Neural cell (in vitro differentiated cells): Measurements from ENCODE around the gene PDCD5. TPM values are rescaled to one million over a fixed set of nuclear protein-coding genes. Genes with fewer than 3 reads are reported as not detected.

ENCODE experiments used
- H2AFZ ChIP-seq: fragments of 200-600, 300-800 bp; sonication (generic), shearing (Covaris generic); 2 replicates; pipeline ENCODE4 v1.6.0; 2014; ENCODE audit warnings: low read depth, mild to moderate bottlenecking, antibody characterized with exemption, low read length, moderate library complexity
- H3F3A ChIP-seq: fragments of 200-600 bp; shearing (Covaris generic); 2 replicates; pipeline ENCODE4 v1.6.1; 2016; ENCODE audit warnings: mild to moderate bottlenecking, moderate library complexity, mixed read lengths, antibody characterized with exemption, low read length; ENCODE audit not compliant: insufficient read depth, poor library complexity, severe bottlenecking
- H3K27ac ChIP-seq: fragments of 200-600, 300-800 bp; sonication (generic), shearing (Covaris generic); 2 replicates; pipeline ENCODE4 v1.5.1; 2014; ENCODE audit warnings: mild to moderate bottlenecking, low read length, moderate library complexity
- H3K27me3 ChIP-seq: fragments of 300-800, 200-600 bp; sonication (generic), shearing (Covaris generic); 2 replicates; pipeline ENCODE4 v1.6.0; 2014; ENCODE audit warnings: mild to moderate bottlenecking, low read depth, low read length, moderate library complexity; ENCODE audit not compliant: insufficient read depth
- H3K36me3 ChIP-seq: fragments of 300-800, 200-600 bp; sonication (generic), shearing (Covaris generic); 2 replicates; pipeline ENCODE4 v1.5.1; 2014; ENCODE audit warnings: mild to moderate bottlenecking, antibody characterized with exemption, low read length, moderate library complexity; ENCODE audit not compliant: insufficient read depth
- H3K4me2 ChIP-seq: fragments of 300-800, 200-600 bp; sonication (generic), shearing (Covaris generic); 2 replicates; pipeline ENCODE4 v1.6.0; 2014; ENCODE audit warnings: mild to moderate bottlenecking, low read length
- H3K4me3 ChIP-seq: fragments of 300-800, 200-600 bp; sonication (generic), shearing (Covaris generic); 2 replicates; pipeline ENCODE4 v1.5.1; 2014; ENCODE audit warnings: mild to moderate bottlenecking, low read length, moderate library complexity
- H3K79me2 ChIP-seq: fragments of 200-600 bp; shearing (Covaris generic); replicated peaks from 2 replicates; pipeline ENCODE4 v1.6.0; 2014; ENCODE audit warnings: mild to moderate bottlenecking, low read length, moderate library complexity; ENCODE audit not compliant: insufficient read depth
- H3K9ac ChIP-seq: fragments of 300-800, 200-600 bp; sonication (generic), shearing (Covaris generic); 2 replicates; pipeline ENCODE4 v1.6.1; 2016; ENCODE audit warnings: mild to moderate bottlenecking, low read length, mixed read lengths
- H3K9me2 ChIP-seq: fragments of 200-600 bp; shearing (Covaris generic); 2 replicates; pipeline ENCODE4 v1.6.1; 2016; ENCODE audit warnings: mild to moderate bottlenecking, low read length, mixed read lengths; ENCODE audit not compliant: insufficient read depth
- H3K9me3 ChIP-seq: fragments of 200-600, 300-800 bp; sonication (generic), shearing (Covaris generic); 2 replicates; pipeline ENCODE4 v1.6.1; 2016; ENCODE audit warnings: mild to moderate bottlenecking, mixed run types, low read length, moderate library complexity, mixed read lengths
- H4K20me1 ChIP-seq: fragments of 200-600 bp; shearing (Covaris generic); 2 replicates; pipeline ENCODE4 v1.6.1; 2016; ENCODE audit warnings: mild to moderate bottlenecking, mixed run types; ENCODE audit not compliant: insufficient read depth
- CTCF ChIP-seq: fragments of 450-650 bp; IDR thresholded peaks from 2 replicates; pipeline ENCODE4 v1.5.1; 2014; ENCODE audit warnings: antibody characterized with exemption, mild to moderate bottlenecking, moderate library complexity; ENCODE audit not compliant: poor library complexity, severe bottlenecking
- EP300 ChIP-seq: fragments of 450-650 bp; conservative IDR thresholded peaks from 2 replicates; pipeline ENCODE4 v1.6.1; 2014; ENCODE audit warnings: antibody characterized with exemption, mild to moderate bottlenecking, moderate library complexity; ENCODE audit not compliant: poor library complexity, severe bottlenecking
- EZH2 ChIP-seq: fragments of 200-600, 300-800 bp; shearing (Covaris generic), sonication (generic); IDR thresholded peaks from 2 replicates; pipeline ENCODE4 v1.6.1; 2014; ENCODE audit warnings: antibody characterized with exemption, low read length, borderline replicate concordance, mild to moderate bottlenecking; ENCODE audit not compliant: insufficient read depth, poor library complexity, severe bottlenecking
- MXI1 ChIP-seq: fragments of 450-650 bp; conservative IDR thresholded peaks from 2 replicates; pipeline ENCODE4 v1.6.1; 2014; ENCODE audit warnings: antibody characterized with exemption, mild to moderate bottlenecking; ENCODE audit not compliant: poor library complexity, severe bottlenecking
- POLR2AphosphoS5 ChIP-seq: IDR thresholded peaks from 2 replicates; pipeline ENCODE4 v1.6.1; 2012
- RAD21 ChIP-seq: fragments of 450-650 bp; conservative IDR thresholded peaks from 2 replicates; pipeline ENCODE4 v1.6.1; 2014; ENCODE audit warnings: antibody characterized with exemption, mild to moderate bottlenecking, moderate library complexity
- SMC3 ChIP-seq: fragments of 450-650 bp; conservative IDR thresholded peaks from 2 replicates; pipeline ENCODE4 v1.6.1; 2014; ENCODE audit warnings: antibody characterized with exemption, mild to moderate bottlenecking, moderate library complexity; ENCODE audit not compliant: poor library complexity
- TAF1 ChIP-seq: IDR thresholded peaks from 2 replicates; pipeline ENCODE4 v1.6.1; 2012; ENCODE audit warnings: low read depth
- polyA plus RNA-seq: library from polyadenylated mRNA; depleted of rRNA; stranded (reverse); fragments of >200 nt; gene quantifications from 2 replicates; pipeline ENCODE4 v1.2.3, GENCODE V29; 2014
- TF ChIP-seq, protein P1 (sequence below): IDR thresholded peaks from 2 replicates; pipeline ENCODE4 v1.6.1; 2012; ENCODE audit warnings: borderline replicate concordance

Gene PDCD5
- polyA plus RNA-seq, 1 donor from 2014 or later, result 189 TPM

GRCh38 chr19:32603961-32604360 is 23.0 kb downstream of the PDCD5 start:
- no peaks in the 10 kb centered on the region for H3K9me3 ChIP-seq
- no peaks in the 10 kb centered on the region for H3K9me2 ChIP-seq
- no peaks in the 10 kb centered on the region for H4K20me1 ChIP-seq
- TF ChIP-seq SMC3, result no peak
- TF ChIP-seq MXI1, result no peak
- TF ChIP-seq CTCF, result no peak
- H2AFZ ChIP-seq, result no peak overlapping the region
- H3K79me2 ChIP-seq, result no peaks in the 10 kb centered on the region
- H3K9ac ChIP-seq, result no peak overlapping the region
- no peak overlapping the region for H3K4me2 ChIP-seq
- H3K4me3 ChIP-seq, result no peak overlapping the region
- no peaks in the 10 kb centered on the region for H3F3A ChIP-seq
- H3K36me3 ChIP-seq, result peaks cover under 1% of the 10 kb centered on the region
- H3K27me3 ChIP-seq, result no peaks in the 10 kb centered on the region
- no peak overlapping the region for H3K27ac ChIP-seq

GRCh38 chr19:32605544-32605943 is 24.6 kb downstream of the PDCD5 start:
- Histone ChIP-seq H3K27me3 (no peaks in the 10 kb centered on the region), H3K27ac (no peak overlapping the region), H3K36me3 (no peaks in the 10 kb centered on the region), H3K9me2 (no peaks in the 10 kb centered on the region), H4K20me1 (no peaks in the 10 kb centered on the region), H3F3A (no peaks in the 10 kb centered on the region), H2AFZ (no peak overlapping the region), H3K79me2 (no peaks in the 10 kb centered on the region), H3K4me3 (no peak overlapping the region), H3K9me3 (no peaks in the 10 kb centered on the region), H3K9ac (no peak overlapping the region), H3K4me2 (no peak overlapping the region)
- TF ChIP-seq, protein P1, sequence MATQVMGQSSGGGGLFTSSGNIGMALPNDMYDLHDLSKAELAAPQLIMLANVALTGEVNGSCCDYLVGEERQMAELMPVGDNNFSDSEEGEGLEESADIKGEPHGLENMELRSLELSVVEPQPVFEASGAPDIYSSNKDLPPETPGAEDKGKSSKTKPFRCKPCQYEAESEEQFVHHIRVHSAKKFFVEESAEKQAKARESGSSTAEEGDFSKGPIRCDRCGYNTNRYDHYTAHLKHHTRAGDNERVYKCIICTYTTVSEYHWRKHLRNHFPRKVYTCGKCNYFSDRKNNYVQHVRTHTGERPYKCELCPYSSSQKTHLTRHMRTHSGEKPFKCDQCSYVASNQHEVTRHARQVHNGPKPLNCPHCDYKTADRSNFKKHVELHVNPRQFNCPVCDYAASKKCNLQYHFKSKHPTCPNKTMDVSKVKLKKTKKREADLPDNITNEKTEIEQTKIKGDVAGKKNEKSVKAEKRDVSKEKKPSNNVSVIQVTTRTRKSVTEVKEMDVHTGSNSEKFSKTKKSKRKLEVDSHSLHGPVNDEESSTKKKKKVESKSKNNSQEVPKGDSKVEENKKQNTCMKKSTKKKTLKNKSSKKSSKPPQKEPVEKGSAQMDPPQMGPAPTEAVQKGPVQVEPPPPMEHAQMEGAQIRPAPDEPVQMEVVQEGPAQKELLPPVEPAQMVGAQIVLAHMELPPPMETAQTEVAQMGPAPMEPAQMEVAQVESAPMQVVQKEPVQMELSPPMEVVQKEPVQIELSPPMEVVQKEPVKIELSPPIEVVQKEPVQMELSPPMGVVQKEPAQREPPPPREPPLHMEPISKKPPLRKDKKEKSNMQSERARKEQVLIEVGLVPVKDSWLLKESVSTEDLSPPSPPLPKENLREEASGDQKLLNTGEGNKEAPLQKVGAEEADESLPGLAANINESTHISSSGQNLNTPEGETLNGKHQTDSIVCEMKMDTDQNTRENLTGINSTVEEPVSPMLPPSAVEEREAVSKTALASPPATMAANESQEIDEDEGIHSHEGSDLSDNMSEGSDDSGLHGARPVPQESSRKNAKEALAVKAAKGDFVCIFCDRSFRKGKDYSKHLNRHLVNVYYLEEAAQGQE, result no peak
- no peak for TF ChIP-seq POLR2AphosphoS5
- no peak for TF ChIP-seq CTCF
- no peak for TF ChIP-seq TAF1
- TF ChIP-seq RAD21, result no peak
- TF ChIP-seq EP300, result no peak
- TF ChIP-seq MXI1, result no peak
- no peak for TF ChIP-seq EZH2
- TF ChIP-seq SMC3, result no peak
